OCI-LY1 (cell line): ENCODE results near the gene NDST4.

ENCODE experiments used
- H2AFZ ChIP-seq: fragments of 200-600 bp; sonication (generic), shearing (Covaris generic); 2 replicates; pipeline ENCODE4 v1.6.0; 2014; ENCODE audit warnings: antibody characterized with exemption, mild to moderate bottlenecking, low read length
- H3F3A ChIP-seq: fragments of 200-600 bp; sonication (generic), shearing (Covaris generic); 2 replicates; pipeline ENCODE4 v1.6.0; 2014; ENCODE audit warnings: mild to moderate bottlenecking, antibody characterized with exemption, low read length, moderate library complexity; ENCODE audit not compliant: insufficient read depth
- H3K27ac ChIP-seq: fragments of 200-600 bp; sonication (generic); 2 replicates; pipeline ENCODE4 v1.5.1; 2014; ENCODE audit warnings: low read length, mixed run types, mild to moderate bottlenecking, low read depth; ENCODE audit not compliant: poor library complexity, severe bottlenecking
- H3K27me3 ChIP-seq: fragments of 200-600 bp; sonication (generic); 2 replicates; pipeline ENCODE4 v1.6.0; 2014; ENCODE audit warnings: antibody characterized with exemption, mild to moderate bottlenecking, low read length, moderate library complexity; ENCODE audit not compliant: insufficient read depth
- H3K36me3 ChIP-seq: fragments of 200-600 bp; sonication (generic); 2 replicates; pipeline ENCODE4 v1.6.1; 2014; ENCODE audit warnings: mild to moderate bottlenecking, antibody characterized with exemption, low read length, moderate library complexity, mixed read lengths; ENCODE audit not compliant: insufficient read depth
- H3K4me1 ChIP-seq: fragments of 200-600 bp; sonication (generic); 2 replicates; pipeline ENCODE4 v1.5.1; 2014; ENCODE audit warnings: mild to moderate bottlenecking, low read length, moderate library complexity; ENCODE audit not compliant: insufficient read depth, severe bottlenecking
- H3K4me2 ChIP-seq: fragments of 200-600 bp; sonication (generic), shearing (Covaris generic); 2 replicates; pipeline ENCODE4 v1.6.1; 2014; ENCODE audit warnings: low read length
- H3K4me3 ChIP-seq: fragments of 200-600 bp; sonication (generic); 2 replicates; pipeline ENCODE4 v1.5.1; 2014; ENCODE audit warnings: low read length, low read depth, mild to moderate bottlenecking, mixed read lengths; ENCODE audit not compliant: poor library complexity, severe bottlenecking
- H3K79me2 ChIP-seq: fragments of 200-600 bp; shearing (Covaris generic); 2 replicates; pipeline ENCODE4 v1.6.1; 2016; ENCODE audit warnings: mixed run types, low read length, mixed read lengths; ENCODE audit not compliant: insufficient read depth
- H3K9ac ChIP-seq: fragments of 200-600 bp; sonication (generic), shearing (Covaris generic); 2 replicates; pipeline ENCODE4 v1.6.1; 2014; ENCODE audit warnings: mild to moderate bottlenecking, low read length, mixed read lengths
- H3K9me2 ChIP-seq: fragments of 200-600 bp; sonication (generic), shearing (Covaris generic); 2 replicates; pipeline ENCODE4 v1.6.1; 2014; ENCODE audit warnings: low read depth, mild to moderate bottlenecking, low read length, mixed read lengths
- H3K9me3 ChIP-seq: fragments of 200-600 bp; shearing (Covaris generic); 2 replicates; pipeline ENCODE4 v1.6.1; 2014; ENCODE audit warnings: low read length, mixed read lengths
- H4K20me1 ChIP-seq: fragments of 200-600 bp; sonication (generic), shearing (Covaris generic); 2 replicates; pipeline ENCODE4 v1.6.0; 2016; ENCODE audit warnings: mild to moderate bottlenecking, low read length; ENCODE audit not compliant: insufficient read depth
- EZH2 ChIP-seq: fragments of 200-600 bp; sonication (generic), shearing (Covaris generic); IDR thresholded peaks from 2 replicates; pipeline ENCODE4 v1.8.0; 2017; ENCODE audit warnings: borderline replicate concordance, mixed run types, mild to moderate bottlenecking, antibody characterized with exemption, low read length, moderate library complexity, mixed read lengths
- TF ChIP-seq, protein P1 (sequence below): fragments of 200-600 bp; sonication (generic), shearing (Covaris generic); IDR thresholded peaks from 2 replicates; pipeline ENCODE4 v1.5.1; 2017; ENCODE audit warnings: mild to moderate bottlenecking, antibody characterized with exemption, low read length, moderate library complexity, mixed read lengths

The NDST4 gene

DNA sequence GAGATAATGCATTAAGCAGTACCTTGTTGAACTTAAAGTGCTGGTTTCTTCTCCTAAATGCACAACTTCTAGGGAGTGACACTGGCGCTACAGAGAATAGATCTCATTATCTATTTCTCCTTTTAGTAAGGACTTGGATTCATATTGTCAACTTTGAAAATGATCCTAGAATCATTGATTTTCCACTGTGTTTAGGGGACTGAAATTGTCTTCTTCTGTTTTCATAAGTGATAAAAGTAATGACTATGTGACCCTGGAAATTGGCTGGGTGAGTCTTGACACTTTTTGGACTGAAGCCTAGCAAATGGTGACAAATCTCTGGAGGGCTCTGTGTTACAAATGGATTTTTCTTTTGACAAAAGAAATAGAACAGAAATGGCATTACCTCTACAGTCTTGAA is 167.8 kb downstream of the NDST4 start:
- H3K4me3 ChIP-seq: no peak overlapping the region
- H3K9me3 ChIP-seq: no peaks in the 10 kb centered on the region
- no peak overlapping the region for H3K4me2 ChIP-seq
- no peaks in the 10 kb centered on the region for H3K27me3 ChIP-seq
- no peaks in the 10 kb centered on the region for H3F3A ChIP-seq
- H3K9me2 ChIP-seq: no peaks in the 10 kb centered on the region
- H2AFZ ChIP-seq: no peak overlapping the region
- H3K79me2 ChIP-seq: no peaks in the 10 kb centered on the region
- H4K20me1 ChIP-seq: no peaks in the 10 kb centered on the region
- no peak for TF ChIP-seq EZH2
- TF ChIP-seq, protein P1, sequence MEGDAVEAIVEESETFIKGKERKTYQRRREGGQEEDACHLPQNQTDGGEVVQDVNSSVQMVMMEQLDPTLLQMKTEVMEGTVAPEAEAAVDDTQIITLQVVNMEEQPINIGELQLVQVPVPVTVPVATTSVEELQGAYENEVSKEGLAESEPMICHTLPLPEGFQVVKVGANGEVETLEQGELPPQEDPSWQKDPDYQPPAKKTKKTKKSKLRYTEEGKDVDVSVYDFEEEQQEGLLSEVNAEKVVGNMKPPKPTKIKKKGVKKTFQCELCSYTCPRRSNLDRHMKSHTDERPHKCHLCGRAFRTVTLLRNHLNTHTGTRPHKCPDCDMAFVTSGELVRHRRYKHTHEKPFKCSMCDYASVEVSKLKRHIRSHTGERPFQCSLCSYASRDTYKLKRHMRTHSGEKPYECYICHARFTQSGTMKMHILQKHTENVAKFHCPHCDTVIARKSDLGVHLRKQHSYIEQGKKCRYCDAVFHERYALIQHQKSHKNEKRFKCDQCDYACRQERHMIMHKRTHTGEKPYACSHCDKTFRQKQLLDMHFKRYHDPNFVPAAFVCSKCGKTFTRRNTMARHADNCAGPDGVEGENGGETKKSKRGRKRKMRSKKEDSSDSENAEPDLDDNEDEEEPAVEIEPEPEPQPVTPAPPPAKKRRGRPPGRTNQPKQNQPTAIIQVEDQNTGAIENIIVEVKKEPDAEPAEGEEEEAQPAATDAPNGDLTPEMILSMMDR: no peak
- H3K36me3 ChIP-seq: no peaks in the 10 kb centered on the region
- no peaks in the 10 kb centered on the region for H3K4me1 ChIP-seq
- H3K27ac ChIP-seq: no peak overlapping the region
- H3K9ac ChIP-seq: no peak overlapping the region

DNA sequence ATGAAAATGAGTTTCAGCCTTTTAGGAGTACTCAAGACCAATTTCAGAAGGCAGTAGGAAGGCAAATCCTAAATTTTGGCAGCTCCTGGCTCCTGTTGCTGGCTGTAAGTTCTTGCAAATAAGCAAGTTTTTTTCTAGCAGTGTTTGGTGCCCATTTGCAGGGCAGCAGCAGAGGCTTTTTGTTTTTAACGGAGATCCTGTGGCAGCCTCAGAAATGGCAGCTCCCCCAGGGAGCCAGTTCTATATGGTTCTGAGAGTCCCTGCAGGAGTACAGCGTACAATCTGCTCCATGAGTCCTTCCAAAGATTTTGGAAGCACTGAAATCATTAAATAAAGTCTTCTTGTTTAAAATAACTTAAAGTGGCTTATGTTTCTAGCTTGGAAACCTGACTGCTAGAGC is 171.9 kb downstream of the NDST4 start:
- TF ChIP-seq, protein P1: no peak
- TF ChIP-seq EZH2: no peak
- no peak overlapping the region for H2AFZ ChIP-seq
- H3K4me3 ChIP-seq: no peak overlapping the region
- no peak overlapping the region for H3K27ac ChIP-seq
- no peak overlapping the region for H3K4me2 ChIP-seq
- H3K9me2 ChIP-seq: no peaks in the 10 kb centered on the region
- H3K9me3 ChIP-seq: no peaks in the 10 kb centered on the region
- no peaks in the 10 kb centered on the region for H4K20me1 ChIP-seq
- no peaks in the 10 kb centered on the region for H3K36me3 ChIP-seq
- H3K79me2 ChIP-seq: no peaks in the 10 kb centered on the region
- no peaks in the 10 kb centered on the region for H3K4me1 ChIP-seq
- no peak overlapping the region for H3K9ac ChIP-seq
- no peaks in the 10 kb centered on the region for H3K27me3 ChIP-seq
- no peaks in the 10 kb centered on the region for H3F3A ChIP-seq

DNA sequence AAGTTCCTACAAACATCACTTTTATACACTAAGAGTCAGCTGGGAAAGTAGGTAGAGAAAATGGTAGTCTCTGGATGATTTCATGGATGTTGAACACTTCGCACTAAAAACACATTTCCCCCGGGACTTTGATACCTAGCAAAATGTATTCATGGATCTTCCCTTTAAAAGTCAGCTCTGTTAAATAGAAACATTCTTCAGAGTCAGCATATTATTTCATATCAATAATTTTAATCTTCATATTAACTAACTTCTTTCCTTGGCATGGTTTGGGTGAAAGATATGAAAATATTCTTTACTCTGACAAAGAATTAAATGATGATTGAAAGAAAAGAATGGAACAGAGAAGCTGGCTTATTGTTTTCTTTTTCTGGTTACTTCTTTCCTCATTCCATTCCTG is 185.5 kb downstream of the NDST4 start:
- Histone ChIP-seq H3K79me2 (no peaks in the 10 kb centered on the region), H3K4me1 (no peaks in the 10 kb centered on the region), H3K27ac (no peak overlapping the region), H2AFZ (no peak overlapping the region), H3K27me3 (no peaks in the 10 kb centered on the region), H3K4me3 (no peak overlapping the region), H3K36me3 (no peaks in the 10 kb centered on the region), H4K20me1 (no peaks in the 10 kb centered on the region), H3K4me2 (no peak overlapping the region), H3K9ac (no peak overlapping the region), H3K9me2 (no peaks in the 10 kb centered on the region), H3K9me3 (no peaks in the 10 kb centered on the region), H3F3A (no peaks in the 10 kb centered on the region)
- TF ChIP-seq EZH2: no peak
- TF ChIP-seq, protein P1: no peak
